Limb (tissue), 2 donors: ENCODE results near the gene ZNF423.
"Not testable (repeated sequence)": the region's sequence is repeated elsewhere in the genome, so short reads cannot be mapped to it uniquely, and the experiment has no call there.

Source experiments
- DNase-seq, 2 donors: peaks; one replicate each; pipeline ENCODE4 v3.0.0-alpha.2; 2016; ENCODE audit errors: extremely low spot score in 2 of 2

Gene ZNF423

GRCh38 chr16:49855822-49856671, at the start of gene ZNF423:
TSS of gene ZNF423 (minus strand) at chr16:49856112. CDS start at chr16:49855774, 338 bp downstream.
- peak; percentile 47 to 76 for DNase-seq

DNA sequence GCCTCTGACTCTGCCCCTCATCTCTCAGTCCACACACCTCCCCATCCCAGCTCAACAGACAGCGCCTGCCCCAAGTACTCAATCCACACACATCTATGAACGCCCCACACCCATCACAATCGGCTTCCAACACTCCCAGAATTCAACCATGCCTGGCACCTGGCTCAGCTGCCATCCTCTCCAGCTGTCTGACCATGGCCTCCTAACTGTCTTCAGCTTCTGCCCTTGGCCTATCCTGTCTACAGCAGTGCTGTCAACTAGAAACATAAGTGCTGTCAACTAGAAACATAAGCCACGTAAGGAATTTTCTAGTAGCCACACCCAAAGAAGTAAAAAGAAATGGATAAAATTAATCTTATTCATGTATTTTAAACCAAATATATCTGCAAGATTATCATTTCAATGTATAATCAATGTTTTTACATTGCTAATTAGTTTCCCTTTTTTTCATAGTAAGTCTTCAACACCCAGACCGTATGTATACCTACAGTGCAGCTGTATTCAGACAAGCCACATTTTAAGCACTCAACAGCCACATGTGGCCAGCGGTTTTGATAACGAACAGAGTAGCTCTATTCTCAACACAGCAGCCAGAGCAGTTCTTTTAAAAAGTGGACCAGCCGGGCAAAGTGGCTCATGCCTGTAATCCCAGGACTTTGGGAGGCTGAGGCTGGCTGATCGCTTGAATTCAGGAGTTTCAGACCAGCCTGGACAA, 48.6 kb upstream of the ZNF423 start:
- DNase-seq = no peak

- DNase-seq = no peak
Observed at GRCh38 chr16:49902908-49903307, 47.0 kb upstream of the ZNF423 start.

- DNase-seq = no peak
Observed at GRCh38 chr16:49901711-49902110, 45.8 kb upstream of the ZNF423 start.

- no peak for DNase-seq
Observed at GRCh38 chr16:49900875-49901274, 45.0 kb upstream of the ZNF423 start.

DNA sequence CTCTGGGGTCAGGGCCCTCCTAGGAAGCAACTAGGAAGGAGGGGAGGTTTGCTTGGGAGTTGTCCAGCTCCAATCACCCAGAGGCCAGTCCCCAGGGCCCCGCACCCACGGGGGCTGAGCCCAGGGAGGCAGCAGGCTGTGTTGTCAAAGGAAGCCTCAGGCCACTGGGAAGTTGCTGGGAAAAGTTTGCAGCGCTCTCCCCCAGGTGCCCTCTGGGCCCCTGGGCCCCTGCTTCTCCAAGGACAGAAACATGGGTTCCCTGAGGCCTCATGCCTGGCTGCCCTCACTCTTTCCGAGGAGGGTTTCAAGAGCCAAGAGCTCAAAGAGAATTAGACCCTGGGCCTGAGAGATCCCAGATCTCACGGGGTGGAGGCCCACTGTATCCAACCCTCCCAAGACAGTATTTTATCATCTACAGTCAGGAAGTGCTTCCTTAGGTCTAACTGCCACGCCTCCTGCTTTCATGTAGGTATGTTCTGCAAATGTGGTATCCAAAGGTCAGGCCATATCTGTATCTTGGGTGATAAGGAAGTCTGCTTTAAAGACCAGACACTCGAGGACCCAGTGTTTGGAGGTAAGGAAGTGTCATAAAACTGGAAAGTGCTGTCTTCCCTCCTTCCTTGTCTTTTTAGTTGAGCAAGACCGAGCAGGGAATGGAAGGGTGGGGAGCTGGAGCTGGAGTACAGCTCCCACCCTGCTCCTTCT, 44.2 kb upstream of the ZNF423 start:
- DNase-seq = no peak

DNA sequence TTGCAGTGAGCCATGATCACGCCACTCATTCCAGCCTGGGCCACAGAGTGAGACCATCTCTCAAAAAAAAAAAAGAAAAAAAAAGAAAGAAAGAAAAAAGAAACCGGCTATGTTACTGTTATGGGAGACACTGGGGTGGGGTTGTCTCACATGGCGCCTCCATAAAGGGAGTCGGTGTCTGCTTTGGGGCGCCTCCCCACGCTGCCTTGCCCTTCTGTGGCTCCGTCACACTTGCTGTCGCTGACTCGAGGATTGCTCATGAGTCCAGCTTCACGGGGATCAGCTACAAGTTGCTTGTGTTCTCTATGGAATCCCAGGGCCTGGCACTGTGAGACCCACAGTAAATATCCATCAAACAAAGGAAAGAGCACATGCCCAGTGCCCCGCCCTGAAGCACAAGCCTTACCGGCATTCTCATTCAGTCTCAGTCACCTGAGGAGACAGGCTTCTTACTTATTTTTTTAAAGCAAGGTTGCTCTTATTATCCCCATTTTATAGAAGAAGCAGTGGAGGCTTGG, 40.6 kb upstream of the ZNF423 start:
- DNase-seq = no peak

DNA sequence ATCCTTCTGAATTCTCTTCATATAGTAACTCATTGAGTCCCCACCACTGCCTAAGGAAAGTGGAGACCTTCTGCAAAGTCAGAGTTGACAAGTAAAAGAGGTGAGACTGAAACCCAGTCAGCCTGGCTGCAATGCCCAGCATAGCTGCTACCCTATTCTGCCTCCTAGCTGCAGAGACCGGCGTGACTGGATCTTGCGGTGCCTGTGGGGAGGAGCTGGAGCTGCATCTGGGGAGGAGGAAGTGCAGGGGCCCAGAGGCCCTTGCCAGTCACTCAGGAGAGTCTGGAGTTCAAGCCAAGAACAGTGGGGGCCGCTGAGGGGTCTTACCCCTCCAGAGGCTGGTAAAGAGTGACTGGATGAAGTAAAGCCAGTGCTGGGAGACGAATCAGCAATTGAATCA, 35.0 kb upstream of the ZNF423 start:
- DNase-seq = peak in 1 of 2 donors; percentile 45

DNA sequence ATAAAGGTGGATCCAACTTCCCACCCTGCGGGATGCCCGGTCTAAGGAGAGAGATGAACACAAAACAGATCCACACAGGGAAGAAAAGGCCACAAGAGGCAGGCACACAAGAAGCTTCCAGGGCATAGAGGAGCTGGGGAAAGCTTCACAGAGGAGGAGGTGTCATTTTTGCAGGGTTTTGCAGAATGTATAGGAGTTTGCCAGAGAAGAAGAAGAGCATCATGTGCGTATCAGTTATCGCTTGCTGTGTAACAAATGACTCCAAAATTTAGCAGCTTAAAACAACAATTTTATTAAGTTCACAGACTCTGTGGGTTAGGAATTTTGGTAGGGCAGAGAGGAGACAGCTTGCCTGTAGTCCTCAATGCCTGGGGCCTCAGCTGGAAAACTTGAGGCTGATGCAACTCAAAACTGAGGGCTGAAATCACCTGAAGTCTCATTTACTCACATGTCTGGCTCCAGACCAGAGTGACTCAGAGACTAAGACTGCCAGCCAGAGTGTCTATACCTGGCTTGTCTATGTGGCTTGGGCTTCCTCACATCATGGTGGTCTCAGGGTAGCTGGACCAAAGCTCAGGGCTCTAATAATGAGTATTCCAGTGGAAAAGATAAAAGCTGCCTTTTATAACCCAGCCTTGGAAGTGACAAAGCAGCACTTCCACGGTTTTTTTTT, 33.9 kb upstream of the ZNF423 start:
- DNase-seq = no peak

DNA sequence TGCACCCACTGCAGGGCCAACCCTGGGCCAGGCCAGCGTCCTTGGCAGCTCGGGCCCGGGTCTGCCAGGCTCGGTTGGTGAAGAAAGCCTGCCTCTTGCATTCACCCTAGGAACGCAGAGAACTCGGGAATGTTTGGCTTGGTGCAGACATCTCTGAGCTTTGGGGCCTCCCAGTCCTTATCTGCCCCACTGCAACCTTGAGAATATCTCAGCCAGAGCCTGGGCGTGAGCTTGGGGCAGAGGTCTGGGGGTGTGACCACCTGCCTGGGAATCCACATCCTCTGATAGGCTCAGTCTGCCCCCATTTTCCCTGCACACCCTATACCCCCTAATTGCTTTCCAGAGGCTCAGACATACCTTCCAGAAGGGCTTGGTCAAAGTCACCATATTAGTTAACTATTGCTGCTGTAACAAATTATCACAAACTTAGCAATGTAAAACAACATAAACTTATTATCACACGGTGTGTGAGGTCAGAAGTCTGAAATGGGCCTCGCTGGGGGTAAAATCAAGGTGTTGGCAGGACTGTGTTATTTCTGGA, 30.7 kb upstream of the ZNF423 start:
- DNase-seq = no peak

DNA sequence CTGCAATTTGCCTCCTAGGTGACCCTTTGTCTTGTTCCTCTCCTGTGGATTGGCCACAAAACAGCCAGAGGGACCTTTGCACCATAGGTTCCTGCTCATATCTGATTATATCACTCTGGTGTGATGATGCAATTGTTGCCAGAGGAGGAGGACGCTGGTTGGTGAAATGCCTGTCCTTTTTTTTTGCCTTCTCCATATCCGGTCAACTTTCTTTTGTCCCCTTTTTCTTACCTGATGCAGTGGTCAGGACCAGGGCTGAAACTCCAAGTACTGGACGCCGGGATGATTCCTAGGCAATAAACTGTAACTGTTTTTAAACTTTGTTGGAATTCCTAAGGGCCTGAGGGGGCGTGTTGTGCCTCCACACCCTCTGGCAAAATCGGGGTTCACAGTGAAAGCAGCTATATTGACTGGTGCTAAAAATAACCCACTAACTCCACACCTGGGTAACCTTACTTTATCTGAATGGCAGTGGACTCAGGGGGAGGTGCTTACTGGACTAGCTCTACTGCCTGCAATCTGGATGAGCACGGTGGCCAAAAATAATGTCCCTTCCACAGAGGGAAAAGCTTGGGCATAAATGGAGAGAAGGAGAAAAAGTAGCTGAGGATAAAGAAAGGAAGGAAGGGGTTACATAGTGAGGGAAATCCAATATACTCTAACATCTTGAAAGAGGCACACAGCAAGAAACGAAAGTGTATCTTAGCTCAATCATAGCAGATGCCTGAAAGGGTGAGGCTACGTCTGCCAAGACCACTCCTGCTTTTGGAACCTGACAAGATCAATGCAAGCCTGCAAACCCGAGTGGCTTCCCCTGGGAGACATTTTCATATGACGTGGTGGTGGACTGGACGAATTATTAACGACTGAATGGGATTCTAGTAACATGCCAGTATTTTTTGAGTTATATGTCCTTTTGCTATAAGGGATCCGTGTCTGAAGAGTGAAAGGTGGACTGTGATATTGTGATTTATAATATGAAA, 28.4 kb upstream of the ZNF423 start:
- no peak for DNase-seq

- no peak for DNase-seq
Observed at GRCh38 chr16:49883076-49884014, 27.4 kb upstream of the ZNF423 start.

DNA sequence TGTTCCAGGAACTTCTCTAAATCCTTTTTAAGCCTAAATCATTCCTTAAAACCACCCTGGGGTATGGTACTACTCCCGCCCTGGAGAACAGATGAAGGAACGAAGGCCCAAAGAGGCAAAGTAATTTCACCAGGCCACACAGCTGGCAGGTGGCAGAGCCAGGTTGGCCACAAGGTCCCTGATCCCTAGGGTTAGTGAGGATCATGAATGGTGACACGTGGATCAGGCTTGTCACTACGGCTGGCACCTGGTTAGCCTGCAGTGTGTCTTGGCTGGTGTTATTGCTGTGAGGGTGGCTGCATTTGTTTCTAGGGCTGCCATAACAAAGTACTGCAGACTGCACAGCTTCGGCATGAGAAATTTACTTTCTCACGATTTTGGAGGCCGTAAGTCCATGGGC, 26.0 kb upstream of the ZNF423 start:
- no peak for DNase-seq

DNA sequence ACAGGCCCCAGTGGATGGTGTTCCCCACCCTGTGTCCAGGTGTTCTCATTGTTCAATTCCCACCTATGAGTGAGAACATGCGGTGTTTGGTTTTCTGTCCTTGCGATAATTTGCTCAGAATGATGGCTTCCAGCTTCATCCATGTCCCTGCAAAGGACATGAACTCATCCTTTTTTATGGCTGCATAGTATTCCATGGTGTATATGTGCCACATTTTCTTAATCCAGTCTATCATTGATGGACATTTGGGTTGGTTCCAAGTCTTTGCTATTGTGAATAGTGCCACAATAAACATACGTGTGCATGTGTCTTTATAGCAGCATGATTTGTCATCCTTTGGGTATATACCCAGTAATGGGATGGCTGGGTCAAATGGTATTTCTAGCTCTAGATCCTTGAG, 22.6 kb upstream of the ZNF423 start:
- not testable (repeated sequence) for DNase-seq

GRCh38 chr16:49876716-49877129, 20.8 kb upstream of the ZNF423 start:
- DNase-seq = peak; percentile 65 to 87

DNA sequence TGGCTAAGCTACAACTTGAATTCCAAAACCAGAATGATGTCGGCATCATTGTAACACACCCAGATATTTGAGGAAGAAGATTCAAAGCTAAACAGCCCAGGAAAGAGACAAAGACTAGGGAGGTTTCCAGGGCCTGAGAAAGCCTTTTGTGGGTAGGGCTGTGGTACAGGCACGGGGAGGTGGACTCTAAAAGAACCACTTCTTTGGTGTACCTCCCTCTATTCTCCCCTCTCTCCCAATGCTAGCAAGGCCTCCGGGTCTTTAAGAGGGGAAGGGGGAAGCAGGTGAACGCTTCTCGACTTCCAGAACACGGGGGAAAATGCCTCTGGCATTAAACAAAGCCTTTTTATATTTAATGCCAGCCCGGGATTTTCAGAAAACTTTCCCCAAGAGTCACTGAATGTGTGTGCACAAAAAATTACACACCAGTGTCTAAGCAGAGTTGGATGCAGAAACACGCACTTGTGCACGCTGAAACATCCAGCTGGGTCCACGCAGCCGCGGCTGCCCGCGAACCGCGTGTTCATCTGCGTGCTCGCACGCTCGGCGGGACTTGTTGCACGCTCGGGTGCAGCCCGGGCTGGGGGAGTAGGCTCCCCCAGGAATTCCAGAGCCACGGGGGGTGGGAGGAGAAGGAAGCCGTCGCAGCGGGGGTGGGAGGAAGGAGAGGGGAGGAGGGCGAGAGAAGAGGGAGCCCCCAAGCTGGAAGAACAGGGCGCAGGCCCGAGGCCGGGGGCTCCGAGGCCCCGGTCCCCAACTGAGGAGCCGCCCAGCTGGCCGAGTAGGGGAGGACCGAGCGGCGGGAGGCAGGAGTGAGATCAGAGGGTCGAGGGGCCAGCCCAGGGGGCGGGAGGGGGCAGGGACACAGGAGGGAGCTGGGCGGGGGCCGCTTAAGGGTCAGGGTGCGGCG, 20.1 kb upstream of the ZNF423 start:
- peak in 1 of 2 donors; percentile 60 for DNase-seq

DNA sequence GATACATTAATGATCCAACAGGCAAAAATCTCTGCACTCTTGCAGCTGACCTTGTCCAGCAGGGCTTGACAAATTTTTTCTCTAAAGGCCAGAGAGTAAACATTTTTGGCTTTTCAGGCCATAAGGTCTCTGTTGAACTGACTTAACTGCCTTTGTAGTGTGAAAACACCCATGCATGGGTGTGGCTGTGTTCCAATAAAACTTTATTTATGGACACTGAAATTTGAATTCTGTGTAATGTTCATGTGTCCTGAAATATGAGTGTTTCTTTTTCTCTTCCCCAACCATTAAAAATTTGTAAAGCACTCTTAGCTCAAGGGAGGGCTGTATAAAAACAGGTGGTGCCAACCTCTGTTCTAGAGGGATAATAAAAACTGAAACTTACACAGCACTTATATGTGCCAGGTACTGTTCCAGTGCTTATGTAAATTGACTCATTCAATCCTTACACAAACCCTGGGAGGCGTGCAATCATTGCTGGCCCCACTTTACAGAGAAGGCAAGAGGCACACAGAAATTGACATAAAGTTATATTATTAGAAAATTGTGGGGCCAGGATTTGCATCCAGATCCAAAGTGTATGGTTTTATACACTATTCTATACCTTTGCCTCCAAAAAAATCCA, 18.8 kb upstream of the ZNF423 start:
- no peak for DNase-seq
